Psoas muscle (tissue), 8 donors: ENCODE data around the gene PARD6B. TPM values are rescaled to one million over a fixed set of nuclear protein-coding genes. Genes with fewer than 3 reads are reported as not detected.

Experiments used
- ATAC-seq, 4 donors: fragments of 200-7000 bp; cut with Tn5 transposase; one replicate each; pipeline ENCODE4 v1.9.1; 2020; ENCODE audit warnings: moderate library complexity in 3 of 4, mild to moderate bottlenecking in 2 of 4
- DNase-seq, 2 donors: peaks; one replicate each; pipeline ENCODE4 v3.0.0-alpha.2; 2020
- H3K27ac ChIP-seq: fragments of 200-600 bp; one replicate; pipeline ENCODE4 v1.8.0; 2022
- H3K27me3 ChIP-seq, 3 donors: fragments of 200-600 bp in 1 of 3; one replicate each; pipeline versions ENCODE4 v1.6.1 to v1.8.0; 2013 to 2022; ENCODE audit warnings: low read length in 2 of 3, mild to moderate bottlenecking in 2 of 3, moderate library complexity in 1 of 3; ENCODE audit not compliant: insufficient read depth in 3 of 3
- H3K36me3 ChIP-seq, 2 donors: fragments of 200-600 bp in 1 of 2; one replicate each; pipeline versions ENCODE4 v1.6.1 to v1.8.0; 2013 to 2022; ENCODE audit warnings: low read depth in 1 of 2, mild to moderate bottlenecking in 1 of 2, moderate library complexity in 1 of 2; ENCODE audit not compliant: insufficient read depth in 1 of 2
- H3K4me1 ChIP-seq: fragments of 200-600 bp; one replicate; pipeline ENCODE4 v1.8.0; 2022
- H3K4me3 ChIP-seq: fragments of 200-600 bp; one replicate; pipeline ENCODE4 v1.8.0; 2022; ENCODE audit warnings: mild to moderate bottlenecking
- H3K9me3 ChIP-seq: fragments of 200-600 bp; one replicate; pipeline ENCODE4 v1.8.0; 2022
- CTCF ChIP-seq: fragments of 200-600 bp; IDR thresholded peaks from one replicate; pipeline ENCODE4 v1.8.0; 2022; ENCODE audit warnings: antibody characterized with exemption
- WGBS, 3 donors: extraction: QIAGEN DNeasy Blood & Tissue Kit; methylation state at CpG; one replicate each; pipeline versions ENCODE4 v1.1.6 to v1.1.7; 2013; 5-methylcytosine and 5-hydroxymethylcytosine counted together
- intact Hi-C, 2 donors: fragments of 100-400 bp; cut with DNase I; formaldehyde crosslinking; loops; one replicate each; pipeline versions ENCODE4 v1.11.0 to v1.14.2; 2022
- polyA plus RNA-seq, 3 donors: library from polyadenylated mRNA; stranded (reverse); fragments of 200-250 nt; gene quantifications; one replicate each; pipeline ENCODE4 v1.2.3, GENCODE V29; 2013
- total RNA-seq, 4 donors: library from RNA; stranded (reverse); fragmentation: NEBNext Ultra II Directional in 2 of 4; extraction: Animal tissue kit (Norgen Biotek cat#: 25700) in 2 of 4; gene quantifications; one replicate each; pipeline versions ENCODE4 v1.2.1 to v1.2.4, GENCODE V29; 2021 to 2023
- donor health status: healthy with polysubstance abuse.
- donor health status: DM: no; HTN: no; CAD: no; lungs with moderate emphysema.
- donor health status: Bipolar disorder and iron deficiency.
- donor health status: healthy.
- donor health status: DM: yes; HTN: yes; CAD: no.
- donor health status: DM: no; HTN: no; CAD: no.
- donor health status: DM: no; HTN: no; CAD: no.
- donor health status: DM: yes; HTN: yes; CAD: no.

Gene PARD6B
- total and polyA plus RNA-seq, 7 donors = 0.27 to 5.0 (median 0.97) TPM

GRCh38 chr20:50783903-50784302, 52.5 kb downstream of the PARD6B start:
- Histone ChIP-seq H3K27ac (no peak overlapping the region), H3K4me3 (no peak overlapping the region), H3K9me3 (no peaks in the 10 kb centered on the region), H3K27me3 (no peaks in the 10 kb centered on the region), H3K4me1 (no peaks in the 10 kb centered on the region), H3K36me3 (no peaks in the 10 kb centered on the region)
- no peak for TF ChIP-seq CTCF
- DNase-seq (peak in 1 of 2 donors; percentile 23), ATAC-seq (no peak)
- WGBS, 3 donors = 74 to 87% (median 87%) methylated on average over 6 of the region's 6 CpGs
- intact Hi-C loops = no loop called here

GRCh38 chr20:50784464-50784863, 53.1 kb downstream of the PARD6B start:
- no peak for ATAC-seq
- no peak for TF ChIP-seq CTCF

GRCh38 chr20:50786703-50787102, 55.3 kb downstream of the PARD6B start:
- WGBS, 3 donors = 80 to 94% (median 93%) methylated on average over 9 of the region's 9 CpGs
- DNase-seq (peak in 1 of 2 donors; percentile 23), ATAC-seq (no peak)
- Histone ChIP-seq H3K27ac (no peak overlapping the region), H3K27me3 (no peaks in the 10 kb centered on the region), H3K9me3 (no peaks in the 10 kb centered on the region), H3K4me1 (peaks cover 4% of the 10 kb centered on the region), H3K36me3 (no peaks in the 10 kb centered on the region), H3K4me3 (no peak overlapping the region)
- intact Hi-C loops = no loop called here
- no peak for TF ChIP-seq CTCF

More at GRCh38 chr20:50784464-50784863, 53.1 kb downstream of the PARD6B start:
- H3K4me1 ChIP-seq = no peaks in the 10 kb centered on the region
- no peaks in the 10 kb centered on the region for H3K9me3 ChIP-seq
- no peaks in the 10 kb centered on the region for H3K36me3 ChIP-seq
- DNase-seq = no peak
- no peak overlapping the region for H3K4me3 ChIP-seq
- no peak overlapping the region for H3K27ac ChIP-seq
- intact Hi-C loops = no loop called here
- no peaks in the 10 kb centered on the region for H3K27me3 ChIP-seq
- WGBS, 3 donors = 82 to 88% (median 87%) methylated on average over 4 of the region's 4 CpGs

- TF ChIP-seq CTCF = no peak
- no peaks in the 10 kb centered on the region for H3K9me3 ChIP-seq
- ATAC-seq (no peak), DNase-seq (peak in 1 of 2 donors; percentile 7)
- no peaks in the 10 kb centered on the region for H3K36me3 ChIP-seq
- H3K4me1 ChIP-seq = peaks cover 4% of the 10 kb centered on the region
- H3K27me3 ChIP-seq = no peaks in the 10 kb centered on the region
- H3K4me3 ChIP-seq = no peak overlapping the region
- 92 to 97% (median 95%) methylated on average over 2 of the region's 2 CpGs for WGBS, 3 donors
- no peak overlapping the region for H3K27ac ChIP-seq
- intact Hi-C loops = no loop called here
Measured at GRCh38 chr20:50787181-50787580, 55.8 kb downstream of the PARD6B start.
